Loucy (cell line): ENCODE results near the gene DOCK9.

ENCODE experiments used
- H2AFZ ChIP-seq: fragments of 200-600 bp; sonication (generic); 2 replicates; pipeline ENCODE4 v1.6.0; 2016; ENCODE audit warnings: antibody characterized with exemption, mild to moderate bottlenecking, low read length, moderate library complexity
- H3F3A ChIP-seq: fragments of 200-600 bp; 2 replicates; pipeline ENCODE4 v1.6.0; 2016; ENCODE audit warnings: antibody characterized with exemption, low read depth, mild to moderate bottlenecking
- H3K27me3 ChIP-seq: fragments of 200-600 bp; sonication (generic); 2 replicates; pipeline ENCODE4 v1.6.1; 2014; ENCODE audit warnings: low read length, mild to moderate bottlenecking; ENCODE audit not compliant: insufficient read depth, poor library complexity, severe bottlenecking
- H3K36me3 ChIP-seq: fragments of 200-600 bp; sonication (generic); 2 replicates; pipeline ENCODE4 v1.6.1; 2016; ENCODE audit warnings: low read length; ENCODE audit not compliant: insufficient read depth
- H3K4me1 ChIP-seq: fragments of 200-600 bp; sonication (generic); 2 replicates; pipeline ENCODE4 v1.5.1; 2014; ENCODE audit warnings: low read length, mild to moderate bottlenecking; ENCODE audit not compliant: insufficient read depth, poor library complexity, severe bottlenecking
- H3K4me2 ChIP-seq: fragments of 200-600 bp; sonication (generic); 2 replicates; pipeline ENCODE4 v1.6.0; 2014; ENCODE audit warnings: antibody characterized with exemption, low read length, low read depth, mild to moderate bottlenecking; ENCODE audit not compliant: poor library complexity, severe bottlenecking
- H3K4me3 ChIP-seq: fragments of 200-600 bp; sonication (generic); 2 replicates; pipeline ENCODE4 v1.5.1; 2014; ENCODE audit warnings: low read length, mild to moderate bottlenecking, mixed read lengths; ENCODE audit not compliant: poor library complexity, severe bottlenecking
- H3K79me2 ChIP-seq: fragments of 200-600 bp; sonication (generic); 2 replicates; pipeline ENCODE4 v1.6.1; 2014; ENCODE audit warnings: low read length; ENCODE audit not compliant: insufficient read depth
- H3K9ac ChIP-seq: fragments of 200-600 bp; sonication (generic); 2 replicates; pipeline ENCODE4 v1.6.0; 2014; ENCODE audit warnings: mild to moderate bottlenecking, low read depth, low read length, moderate library complexity; ENCODE audit not compliant: poor library complexity, severe bottlenecking
- H3K9me2 ChIP-seq: fragments of 200-600 bp; sonication (generic); replicated peaks from 2 replicates; pipeline ENCODE4 v1.6.1; 2016; ENCODE audit warnings: low read depth, low read length, mixed read lengths
- H3K9me3 ChIP-seq: fragments of 200-600 bp; sonication (generic); 2 replicates; pipeline ENCODE4 v1.6.1; 2014; ENCODE audit warnings: mild to moderate bottlenecking, antibody characterized with exemption, low read length, low read depth; ENCODE audit not compliant: insufficient read depth
- H4K20me1 ChIP-seq: fragments of 200-600 bp; sonication (generic); 2 replicates; pipeline ENCODE4 v1.6.0; 2014; ENCODE audit warnings: antibody characterized with exemption, low read length, mild to moderate bottlenecking; ENCODE audit not compliant: insufficient read depth, poor library complexity, severe bottlenecking
- CTCF ChIP-seq: fragments of 200-600 bp; sonication (generic); conservative IDR thresholded peaks from 2 replicates; pipeline ENCODE4 v1.5.1; 2014; ENCODE audit warnings: mild to moderate bottlenecking, antibody characterized with exemption, low read length
- EZH2phosphoT487 ChIP-seq: fragments of 200-600 bp; IDR thresholded peaks from 2 replicates; pipeline ENCODE4 v1.6.1; 2018; ENCODE audit warnings: antibody characterized with exemption, mild to moderate bottlenecking, moderate library complexity, borderline replicate concordance

DOCK9 gene

GRCh38 chr13:98835156-98835555 lies 142.7 kb downstream of the DOCK9 start:
- no peak overlapping the region for H3K4me3 ChIP-seq
- H3K27me3 ChIP-seq: no peaks in the 10 kb centered on the region
- H3K9me3 ChIP-seq: no peaks in the 10 kb centered on the region
- no peaks in the 10 kb centered on the region for H3K79me2 ChIP-seq
- no peak overlapping the region for H3K4me2 ChIP-seq
- no peaks in the 10 kb centered on the region for H3F3A ChIP-seq
- H3K4me1 ChIP-seq: no peaks in the 10 kb centered on the region
- no peak overlapping the region for H3K9ac ChIP-seq
- no peaks in the 10 kb centered on the region for H3K36me3 ChIP-seq
- no peaks in the 10 kb centered on the region for H3K9me2 ChIP-seq
- TF ChIP-seq CTCF (no peak), EZH2phosphoT487 (no peak)
- no peaks in the 10 kb centered on the region for H4K20me1 ChIP-seq
- no peak overlapping the region for H2AFZ ChIP-seq

- TF ChIP-seq EZH2phosphoT487: no peak
- no peak for TF ChIP-seq CTCF
These were observed 143.5 kb downstream of the DOCK9 start for GRCh38 chr13:98834254-98834960.

GRCh38 chr13:98831236-98831635 lies 146.6 kb downstream of the DOCK9 start:
- Histone ChIP-seq H3K27me3 (no peaks in the 10 kb centered on the region), H3K79me2 (no peaks in the 10 kb centered on the region), H3F3A (no peaks in the 10 kb centered on the region), H3K9ac (no peak overlapping the region), H2AFZ (no peak overlapping the region), H3K4me2 (no peak overlapping the region), H3K4me1 (peaks cover under 1% of the 10 kb centered on the region), H3K9me2 (no peaks in the 10 kb centered on the region), H3K9me3 (no peaks in the 10 kb centered on the region), H3K36me3 (no peaks in the 10 kb centered on the region), H4K20me1 (no peaks in the 10 kb centered on the region), H3K4me3 (no peak overlapping the region)
- TF ChIP-seq EZH2phosphoT487: no peak
- TF ChIP-seq CTCF: no peak

More at GRCh38 chr13:98834254-98834960, 143.5 kb downstream of the DOCK9 start:
- Histone ChIP-seq H3K4me1 (no peaks in the 10 kb centered on the region), H3F3A (no peaks in the 10 kb centered on the region), H3K4me2 (no peak overlapping the region), H3K79me2 (no peaks in the 10 kb centered on the region), H2AFZ (no peak overlapping the region), H3K9me2 (no peaks in the 10 kb centered on the region), H3K9ac (no peak overlapping the region), H4K20me1 (no peaks in the 10 kb centered on the region), H3K36me3 (no peaks in the 10 kb centered on the region), H3K9me3 (no peaks in the 10 kb centered on the region), H3K4me3 (no peak overlapping the region), H3K27me3 (no peaks in the 10 kb centered on the region)
